OCI-LY3 (cell line): ENCODE data around the gene ARHGAP4.

Experiments
- CTCF ChIP-seq: fragments of 200-600, 300-600 bp; sonication (generic); IDR thresholded peaks from 2 replicates; pipeline ENCODE4 v1.5.1; 2014; ENCODE audit warnings: antibody characterized with exemption, low read length, low read depth
- EZH2phosphoT487 ChIP-seq: fragments of 200-600 bp; shearing (Covaris generic); IDR thresholded peaks from 2 replicates; pipeline ENCODE4 v1.6.1; 2018; ENCODE audit warnings: antibody characterized with exemption, mixed run types, low read depth

- TF ChIP-seq CTCF (no peak), EZH2phosphoT487 (no peak)
These were observed 58.9 kb downstream of the ARHGAP4 start for GRCh38 chrX:153867139-153867538.
